CD4-positive, alpha-beta T cell (primary cell): Measurements from ENCODE around the gene ZNF765. TPM values are rescaled to one million over a fixed set of nuclear protein-coding genes. Genes with fewer than 3 reads are reported as not detected.

Source experiments
- ATAC-seq: fragments of 200-7000 bp; cut with Tn5 transposase; one replicate; pipeline ENCODE4 v1.10.0; 2022; ENCODE audit warnings: mild to moderate bottlenecking; ENCODE audit not compliant: poor library complexity
- CTCF ChIA-PET: fragments of 350-600 bp; sonication (Branson Sonifier 250); formaldehyde crosslinking; loops from one replicate; lab custom pipeline; 2021; ENCODE audit warnings: antibody characterized with exemption, inconsistent platforms; lab: Charles Lee
- POLR2A ChIA-PET: fragments of 350-600 bp; sonication (Branson Sonifier 250); formaldehyde crosslinking; loops from one replicate; lab custom pipeline; 2021; ENCODE audit warnings: antibody characterized with exemption, inconsistent platforms; lab: Charles Lee
- DNase-seq, 14 experiments: peaks; one replicate each; pipeline ENCODE4 v3.0.0-alpha.2; 2013 to 2020; ENCODE audit warnings: mixed read lengths in 2 of 14
- H3K27ac ChIP-seq, 2 donors: one replicate each; pipeline versions ENCODE4 v1.5.1 to v1.7.0; 2013; ENCODE audit warnings: low read length in 2 of 2, low read depth in 1 of 2, mild to moderate bottlenecking in 1 of 2
- H3K27me3 ChIP-seq, 2 experiments: 1 replicate in 1 of 2; 2 replicates in 1 of 2; pipeline versions ENCODE4 v1.6.1 to v1.7.0; 2013; ENCODE audit warnings: low read length in 2 of 2, control low read depth in 1 of 2, mild to moderate bottlenecking in 1 of 2, moderate library complexity in 1 of 2; ENCODE audit not compliant: insufficient read depth in 2 of 2, control insufficient read depth in 1 of 2
- H3K36me3 ChIP-seq: one replicate; pipeline ENCODE4 v1.6.1; 2013; ENCODE audit warnings: low read length, control low read depth; ENCODE audit not compliant: insufficient read depth
- H3K4me1 ChIP-seq: one replicate; pipeline ENCODE4 v1.6.1; 2013; ENCODE audit warnings: low read length, control low read depth; ENCODE audit not compliant: insufficient read depth
- H3K4me3 ChIP-seq: one replicate; pipeline ENCODE4 v1.5.1; 2013; ENCODE audit warnings: mild to moderate bottlenecking, low read length, moderate library complexity
- H3K9me3 ChIP-seq, 2 experiments: 1 replicate in 1 of 2; 2 replicates in 1 of 2; pipeline versions ENCODE4 v1.6.1 to v1.7.0; 2013; ENCODE audit warnings: low read length in 2 of 2, mild to moderate bottlenecking in 2 of 2, control low read depth in 1 of 2, moderate library complexity in 1 of 2; ENCODE audit not compliant: control insufficient read depth in 1 of 2, insufficient read depth in 1 of 2
- H3K27ac Mint-ChIP-seq: one replicate; pipeline ENCODE4 v1.8.0; 2020; ENCODE audit warnings: mixed read lengths
- H3K27me3 Mint-ChIP-seq: one replicate; pipeline ENCODE4 v1.8.0; 2021; ENCODE audit warnings: mixed read lengths
- H3K36me3 Mint-ChIP-seq: one replicate; pipeline ENCODE4 v1.8.0; 2021; ENCODE audit warnings: low read depth, mixed read lengths
- H3K4me1 Mint-ChIP-seq: one replicate; pipeline ENCODE4 v1.8.0; 2021; ENCODE audit warnings: low read depth, mixed read lengths
- H3K4me3 Mint-ChIP-seq: one replicate; pipeline ENCODE4 v1.8.0; 2020; ENCODE audit warnings: mild to moderate bottlenecking, mixed read lengths
- H3K9me3 Mint-ChIP-seq: one replicate; pipeline ENCODE4 v1.8.0; 2020; ENCODE audit warnings: mixed read lengths
- intact Hi-C, 2 experiments: fragments of 100-400 bp; cut with DNase I in 1 of 2; cut with micrococcal nuclease in 1 of 2; formaldehyde crosslinking; loops; one replicate each; pipeline versions ENCODE4 v1.15.1 to v1.9.0; 2023 to 2025; cut with DNase I, micrococcal nuclease
- total RNA-seq, 174 experiments: library from RNA in 2 of 174; stranded (reverse) in 2 of 174; gene quantifications; one replicate each; pipeline ENCODE4 v1.2.3 and lab custom pipeline; 2021 to 2026
- TF ChIP-seq, protein P1 (sequence below): fragments of 200-600 bp; IDR thresholded peaks from one replicate; pipeline ENCODE4 v1.8.0; 2022; ENCODE audit warnings: antibody characterized with exemption, mild to moderate bottlenecking

The ZNF765 gene
- total RNA-seq, 2 experiments from 2014 or later, result 6.7 to 9.0 TPM

DNA sequence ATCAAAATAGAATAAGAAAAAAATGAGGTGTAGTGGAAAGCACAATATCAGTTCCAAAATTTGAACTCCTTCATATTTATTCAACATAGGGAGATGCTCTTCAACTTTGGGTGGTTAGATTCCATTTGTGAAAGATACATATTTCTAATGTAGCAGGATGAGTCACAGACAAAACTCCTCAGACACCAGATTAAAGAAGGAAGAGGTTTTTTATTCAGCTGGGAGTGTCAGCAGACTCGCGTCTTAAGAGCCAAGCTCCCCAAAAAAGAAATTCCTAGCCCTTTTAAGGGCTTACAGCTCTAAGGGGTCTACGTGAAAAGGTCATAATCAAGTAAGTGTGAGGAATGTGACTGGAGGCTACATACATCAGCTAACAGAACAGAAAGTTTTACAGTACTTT lies 6.8 kb upstream of the ZNF765 start:
- Mint-ChIP-seq H3K9me3 (peaks cover 21% of the 10 kb centered on the region), H3K4me3 (no peak overlapping the region), H3K36me3 (peaks cover 66% of the 10 kb centered on the region), H3K27ac (no peak overlapping the region), H3K27me3 (no peaks in the 10 kb centered on the region), H3K4me1 (no peaks in the 10 kb centered on the region)
- Histone ChIP-seq H3K36me3 (no peaks in the 10 kb centered on the region), H3K27ac (no peak overlapping the region), H3K27me3 (no peaks in the 10 kb centered on the region), H3K4me1 (no peaks in the 10 kb centered on the region), H3K9me3 (peaks cover 53 to 74% of the 10 kb centered on the region in 2 experiments), H3K4me3 (no peak overlapping the region)
- TF ChIP-seq, protein P1, sequence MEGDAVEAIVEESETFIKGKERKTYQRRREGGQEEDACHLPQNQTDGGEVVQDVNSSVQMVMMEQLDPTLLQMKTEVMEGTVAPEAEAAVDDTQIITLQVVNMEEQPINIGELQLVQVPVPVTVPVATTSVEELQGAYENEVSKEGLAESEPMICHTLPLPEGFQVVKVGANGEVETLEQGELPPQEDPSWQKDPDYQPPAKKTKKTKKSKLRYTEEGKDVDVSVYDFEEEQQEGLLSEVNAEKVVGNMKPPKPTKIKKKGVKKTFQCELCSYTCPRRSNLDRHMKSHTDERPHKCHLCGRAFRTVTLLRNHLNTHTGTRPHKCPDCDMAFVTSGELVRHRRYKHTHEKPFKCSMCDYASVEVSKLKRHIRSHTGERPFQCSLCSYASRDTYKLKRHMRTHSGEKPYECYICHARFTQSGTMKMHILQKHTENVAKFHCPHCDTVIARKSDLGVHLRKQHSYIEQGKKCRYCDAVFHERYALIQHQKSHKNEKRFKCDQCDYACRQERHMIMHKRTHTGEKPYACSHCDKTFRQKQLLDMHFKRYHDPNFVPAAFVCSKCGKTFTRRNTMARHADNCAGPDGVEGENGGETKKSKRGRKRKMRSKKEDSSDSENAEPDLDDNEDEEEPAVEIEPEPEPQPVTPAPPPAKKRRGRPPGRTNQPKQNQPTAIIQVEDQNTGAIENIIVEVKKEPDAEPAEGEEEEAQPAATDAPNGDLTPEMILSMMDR, result no peak
- POLR2A ChIA-PET, result no interaction called here
- ATAC-seq (no peak), DNase-seq (no peak)
- intact Hi-C loops, result no loop called here
- CTCF ChIA-PET, result no interaction called here

GRCh38 chr19:53388904-53389303 lies 6.0 kb upstream of the ZNF765 start:
- TF ChIP-seq, protein P1, result no peak
- Mint-ChIP-seq H3K27me3 (no peaks in the 10 kb centered on the region), H3K36me3 (peaks cover 66% of the 10 kb centered on the region), H3K4me3 (no peak overlapping the region), H3K4me1 (no peaks in the 10 kb centered on the region), H3K27ac (no peak overlapping the region), H3K9me3 (peaks cover 18% of the 10 kb centered on the region)
- Histone ChIP-seq H3K4me1 (no peaks in the 10 kb centered on the region), H3K36me3 (no peaks in the 10 kb centered on the region), H3K9me3 (peaks cover 52 to 67% of the 10 kb centered on the region in 2 experiments), H3K27ac (no peak overlapping the region), H3K27me3 (no peaks in the 10 kb centered on the region), H3K4me3 (no peak overlapping the region)
- ChIA-PET CTCF (no interaction called here), POLR2A (no interaction called here)
- ATAC-seq (no peak), DNase-seq (no peak)
- intact Hi-C loops, result no loop called here

GRCh38 chr19:53389571-53389970 lies 5.4 kb upstream of the ZNF765 start:
- H3K27me3 ChIP-seq, result no peaks in the 10 kb centered on the region
- Mint-ChIP-seq H3K4me1 (peaks cover 3% of the 10 kb centered on the region), H3K27ac (no peak overlapping the region), H3K27me3 (no peaks in the 10 kb centered on the region), H3K9me3 (peaks cover 18% of the 10 kb centered on the region), H3K36me3 (peaks cover 64% of the 10 kb centered on the region), H3K4me3 (no peak overlapping the region)
- H3K4me3 ChIP-seq, result no peak overlapping the region
- TF ChIP-seq, protein P1, result no peak
- no peak for DNase-seq
- peaks cover 4% of the 10 kb centered on the region for H3K4me1 ChIP-seq
- intact Hi-C loops, result no loop called here
- H3K9me3 ChIP-seq, result peaks cover 53 to 62% of the 10 kb centered on the region in 2 experiments
- ChIA-PET CTCF (no interaction called here), POLR2A (no interaction called here)
- H3K27ac ChIP-seq, result no peak overlapping the region
- H3K36me3 ChIP-seq, result no peaks in the 10 kb centered on the region
- no peak for ATAC-seq
